ENCODE results near the gene WDR74. TPM values are rescaled to one million over a fixed set of nuclear protein-coding genes. Genes with fewer than 3 reads are reported as not detected.

The WDR74 gene
- total and polyA plus RNA-seq, 2 of the 13 experiments (the other 11 are each of a cell fraction or from before 2014, with no cell fraction given): 77.0 to 83.3 TPM

DNA sequence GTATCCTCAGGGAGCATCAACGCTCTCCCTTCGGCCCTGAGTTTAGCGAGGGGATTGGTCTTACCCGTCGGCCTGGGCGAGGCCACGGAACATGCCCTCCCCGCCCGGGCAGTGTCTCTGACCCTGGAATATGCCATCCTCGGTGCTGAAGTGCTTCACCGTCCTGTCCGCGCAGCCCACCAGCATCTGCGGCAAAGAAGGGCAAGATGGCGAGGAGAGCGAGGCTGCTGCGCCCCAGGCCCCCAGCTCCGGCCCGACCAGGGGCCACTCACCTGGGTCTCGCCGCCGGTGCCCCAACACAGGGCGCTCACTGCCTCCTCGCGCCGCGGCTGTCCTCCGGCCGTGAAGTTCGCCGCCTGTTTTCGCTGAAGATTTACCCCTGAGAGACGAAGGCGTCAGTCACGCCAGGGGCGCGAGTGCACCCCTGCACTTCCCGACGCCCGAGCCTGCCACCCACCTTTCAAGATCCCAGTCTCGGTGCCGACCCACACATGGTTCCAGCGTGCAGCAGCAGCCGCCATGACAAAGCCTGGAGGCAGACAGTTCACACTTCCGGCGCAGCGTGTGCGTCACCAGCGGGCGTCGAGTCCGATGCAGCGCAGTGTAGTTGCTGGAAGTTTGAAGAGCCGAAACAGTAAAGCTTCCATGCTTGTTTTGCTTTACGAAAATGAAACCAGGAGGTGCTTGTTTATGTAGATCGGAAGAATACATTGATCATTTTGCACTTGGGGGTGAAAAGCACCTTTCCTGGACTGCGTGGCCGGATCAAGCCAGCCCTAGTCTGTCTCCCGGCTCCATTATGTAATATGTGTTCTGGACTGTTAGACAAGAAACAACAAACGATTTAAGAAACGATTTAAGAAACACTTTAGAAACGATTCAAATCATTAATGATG, at the start of gene WDR74 (continued):
- TF ChIP-seq, protein P1, sequence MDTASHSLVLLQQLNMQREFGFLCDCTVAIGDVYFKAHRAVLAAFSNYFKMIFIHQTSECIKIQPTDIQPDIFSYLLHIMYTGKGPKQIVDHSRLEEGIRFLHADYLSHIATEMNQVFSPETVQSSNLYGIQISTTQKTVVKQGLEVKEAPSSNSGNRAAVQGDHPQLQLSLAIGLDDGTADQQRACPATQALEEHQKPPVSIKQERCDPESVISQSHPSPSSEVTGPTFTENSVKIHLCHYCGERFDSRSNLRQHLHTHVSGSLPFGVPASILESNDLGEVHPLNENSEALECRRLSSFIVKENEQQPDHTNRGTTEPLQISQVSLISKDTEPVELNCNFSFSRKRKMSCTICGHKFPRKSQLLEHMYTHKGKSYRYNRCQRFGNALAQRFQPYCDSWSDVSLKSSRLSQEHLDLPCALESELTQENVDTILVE (CRISPR knock-in tag; IDR thresholded peaks at IDR 0.05): no peak
- TF ChIP-seq ZNF33A (CRISPR knock-in tag; IDR thresholded peaks at IDR 0.05; ENCODE audit: borderline replicate concordance) (no peak), SRSF4 (IDR thresholded peaks at IDR 0.05; ENCODE audit: low read depth, low read length, poor library complexity, severe bottlenecking) (no peak), ARNT (IDR thresholded peaks at IDR 0.05) (no peak), NKX3-1 (CRISPR knock-in tag; IDR thresholded peaks at IDR 0.05) (peak; percentile 82), KMT2B (CRISPR knock-in tag; IDR thresholded peaks at IDR 0.05) (peak; percentile 93), RFX1 (IDR thresholded peaks at IDR 0.05) (no peak), CBFB (CRISPR knock-in tag; IDR thresholded peaks at IDR 0.05) (peak; percentile 75), NR2F1 (CRISPR knock-in tag; IDR thresholded peaks at IDR 0.05) (no peak), ZNF317 (CRISPR knock-in tag; IDR thresholded peaks at IDR 0.05) (peak; percentile 59; the same call in 1 of the 2 replicates), ZBTB20 (CRISPR knock-in tag; IDR thresholded peaks at IDR 0.05; ENCODE audit: borderline replicate concordance, low read depth) (peak; percentile 75; the same call in 1 of the 2 replicates), ZNF737 (CRISPR knock-in tag; IDR thresholded peaks at IDR 0.05; ENCODE audit: borderline replicate concordance) (no peak), JUN (CRISPR knock-in tag; IDR thresholded peaks at IDR 0.05) (no peak), ZNF569 (CRISPR knock-in tag; IDR thresholded peaks at IDR 0.05; ENCODE audit: borderline replicate concordance) (no peak)
- TF ChIP-seq, protein P2, sequence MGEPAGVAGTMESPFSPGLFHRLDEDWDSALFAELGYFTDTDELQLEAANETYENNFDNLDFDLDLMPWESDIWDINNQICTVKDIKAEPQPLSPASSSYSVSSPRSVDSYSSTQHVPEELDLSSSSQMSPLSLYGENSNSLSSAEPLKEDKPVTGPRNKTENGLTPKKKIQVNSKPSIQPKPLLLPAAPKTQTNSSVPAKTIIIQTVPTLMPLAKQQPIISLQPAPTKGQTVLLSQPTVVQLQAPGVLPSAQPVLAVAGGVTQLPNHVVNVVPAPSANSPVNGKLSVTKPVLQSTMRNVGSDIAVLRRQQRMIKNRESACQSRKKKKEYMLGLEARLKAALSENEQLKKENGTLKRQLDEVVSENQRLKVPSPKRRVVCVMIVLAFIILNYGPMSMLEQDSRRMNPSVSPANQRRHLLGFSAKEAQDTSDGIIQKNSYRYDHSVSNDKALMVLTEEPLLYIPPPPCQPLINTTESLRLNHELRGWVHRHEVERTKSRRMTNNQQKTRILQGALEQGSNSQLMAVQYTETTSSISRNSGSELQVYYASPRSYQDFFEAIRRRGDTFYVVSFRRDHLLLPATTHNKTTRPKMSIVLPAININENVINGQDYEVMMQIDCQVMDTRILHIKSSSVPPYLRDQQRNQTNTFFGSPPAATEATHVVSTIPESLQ (CRISPR knock-in tag; conservative IDR thresholded peaks at IDR 0.05): peak; percentile 88
- TF ChIP-seq, protein P3, sequence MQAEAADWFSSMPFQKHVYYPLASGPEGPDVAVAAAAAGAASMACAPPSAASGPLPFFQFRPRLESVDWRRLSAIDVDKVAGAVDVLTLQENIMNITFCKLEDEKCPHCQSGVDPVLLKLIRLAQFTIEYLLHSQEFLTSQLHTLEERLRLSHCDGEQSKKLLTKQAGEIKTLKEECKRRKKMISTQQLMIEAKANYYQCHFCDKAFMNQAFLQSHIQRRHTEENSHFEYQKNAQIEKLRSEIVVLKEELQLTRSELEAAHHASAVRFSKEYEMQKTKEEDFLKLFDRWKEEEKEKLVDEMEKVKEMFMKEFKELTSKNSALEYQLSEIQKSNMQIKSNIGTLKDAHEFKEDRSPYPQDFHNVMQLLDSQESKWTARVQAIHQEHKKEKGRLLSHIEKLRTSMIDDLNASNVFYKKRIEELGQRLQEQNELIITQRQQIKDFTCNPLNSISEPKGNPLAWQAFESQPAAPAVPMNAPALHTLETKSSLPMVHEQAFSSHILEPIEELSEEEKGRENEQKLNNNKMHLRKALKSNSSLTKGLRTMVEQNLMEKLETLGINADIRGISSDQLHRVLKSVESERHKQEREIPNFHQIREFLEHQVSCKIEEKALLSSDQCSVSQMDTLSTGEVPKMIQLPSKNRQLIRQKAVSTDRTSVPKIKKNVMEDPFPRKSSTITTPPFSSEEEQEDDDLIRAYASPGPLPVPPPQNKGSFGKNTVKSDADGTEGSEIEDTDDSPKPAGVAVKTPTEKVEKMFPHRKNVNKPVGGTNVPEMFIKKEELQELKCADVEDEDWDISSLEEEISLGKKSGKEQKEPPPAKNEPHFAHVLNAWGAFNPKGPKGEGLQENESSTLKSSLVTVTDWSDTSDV (CRISPR knock-in tag; IDR thresholded peaks at IDR 0.05): no peak; the same call in 1 of the 2 replicates
- TF ChIP-seq, protein P4, sequence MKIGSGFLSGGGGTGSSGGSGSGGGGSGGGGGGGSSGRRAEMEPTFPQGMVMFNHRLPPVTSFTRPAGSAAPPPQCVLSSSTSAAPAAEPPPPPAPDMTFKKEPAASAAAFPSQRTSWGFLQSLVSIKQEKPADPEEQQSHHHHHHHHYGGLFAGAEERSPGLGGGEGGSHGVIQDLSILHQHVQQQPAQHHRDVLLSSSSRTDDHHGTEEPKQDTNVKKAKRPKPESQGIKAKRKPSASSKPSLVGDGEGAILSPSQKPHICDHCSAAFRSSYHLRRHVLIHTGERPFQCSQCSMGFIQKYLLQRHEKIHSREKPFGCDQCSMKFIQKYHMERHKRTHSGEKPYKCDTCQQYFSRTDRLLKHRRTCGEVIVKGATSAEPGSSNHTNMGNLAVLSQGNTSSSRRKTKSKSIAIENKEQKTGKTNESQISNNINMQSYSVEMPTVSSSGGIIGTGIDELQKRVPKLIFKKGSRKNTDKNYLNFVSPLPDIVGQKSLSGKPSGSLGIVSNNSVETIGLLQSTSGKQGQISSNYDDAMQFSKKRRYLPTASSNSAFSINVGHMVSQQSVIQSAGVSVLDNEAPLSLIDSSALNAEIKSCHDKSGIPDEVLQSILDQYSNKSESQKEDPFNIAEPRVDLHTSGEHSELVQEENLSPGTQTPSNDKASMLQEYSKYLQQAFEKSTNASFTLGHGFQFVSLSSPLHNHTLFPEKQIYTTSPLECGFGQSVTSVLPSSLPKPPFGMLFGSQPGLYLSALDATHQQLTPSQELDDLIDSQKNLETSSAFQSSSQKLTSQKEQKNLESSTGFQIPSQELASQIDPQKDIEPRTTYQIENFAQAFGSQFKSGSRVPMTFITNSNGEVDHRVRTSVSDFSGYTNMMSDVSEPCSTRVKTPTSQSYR (CRISPR knock-in tag; IDR thresholded peaks at IDR 0.05; ENCODE audit: borderline replicate concordance): peak; percentile 22; the same call in 1 of the 2 replicates
- TF ChIP-seq, protein P5, sequence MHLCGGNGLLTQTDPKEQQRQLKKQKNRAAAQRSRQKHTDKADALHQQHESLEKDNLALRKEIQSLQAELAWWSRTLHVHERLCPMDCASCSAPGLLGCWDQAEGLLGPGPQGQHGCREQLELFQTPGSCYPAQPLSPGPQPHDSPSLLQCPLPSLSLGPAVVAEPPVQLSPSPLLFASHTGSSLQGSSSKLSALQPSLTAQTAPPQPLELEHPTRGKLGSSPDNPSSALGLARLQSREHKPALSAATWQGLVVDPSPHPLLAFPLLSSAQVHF (CRISPR knock-in tag; IDR thresholded peaks at IDR 0.05): 0 out of 2 replicates have a peak, but pooled peaks have one; percentile 47

All from HepG2 (cell line).